NOMO-1 treated with DMSO at 0.1 percent for 48 hours (cell line): ENCODE measurements around the gene IDH3G.

Experiments
- DNase-seq: peaks from one replicate; lab custom pipeline; 2025; ENCODE audit not compliant: unreplicated experiment; lab: John Stamatoyannopoulos, UW

Gene IDH3G

DNA sequence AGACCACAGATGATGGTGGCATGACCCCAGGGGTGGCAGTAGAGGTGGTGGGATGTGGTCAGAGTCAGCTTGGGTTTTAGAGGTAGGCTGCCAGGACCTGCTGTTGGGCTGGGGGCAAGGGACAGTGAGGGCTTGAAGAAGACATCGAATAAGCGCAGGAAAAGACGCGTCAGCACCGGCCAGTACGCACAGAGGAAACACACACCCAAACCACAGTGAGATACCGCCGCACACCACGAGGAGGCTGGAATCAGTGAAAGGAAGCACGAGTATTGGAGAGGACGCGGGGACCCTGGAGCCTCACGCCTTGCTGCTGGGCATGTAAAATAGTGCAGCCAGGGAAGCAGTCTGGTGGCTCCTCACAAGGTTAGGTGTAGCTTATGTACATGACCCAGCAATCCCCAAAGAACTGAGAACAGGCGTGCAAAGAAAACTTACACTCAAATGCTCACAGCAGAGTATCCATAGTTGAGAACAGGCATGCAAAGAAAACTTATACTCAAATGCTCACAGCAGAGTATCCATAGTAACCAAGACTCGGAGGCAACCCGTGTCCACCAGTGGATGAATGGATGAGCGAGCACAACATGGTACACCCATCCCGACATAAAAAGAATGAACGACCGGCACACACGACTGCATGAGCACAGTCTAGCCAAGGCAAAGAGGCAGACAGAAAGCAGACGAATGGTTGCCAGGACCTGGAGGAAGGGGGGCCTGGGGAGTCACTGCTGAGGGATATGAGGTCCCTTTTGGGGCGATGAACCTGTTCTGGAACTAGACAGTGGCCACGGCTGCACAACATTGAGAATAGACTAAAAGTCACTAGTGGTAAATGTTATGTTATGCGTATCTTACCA is 22.9 kb upstream of the IDH3G start:
- no peak for DNase-seq

- DNase-seq, result no peak
Measured at GRCh38 chrX:153814591-153815315, 20.6 kb upstream of the IDH3G start.

DNA sequence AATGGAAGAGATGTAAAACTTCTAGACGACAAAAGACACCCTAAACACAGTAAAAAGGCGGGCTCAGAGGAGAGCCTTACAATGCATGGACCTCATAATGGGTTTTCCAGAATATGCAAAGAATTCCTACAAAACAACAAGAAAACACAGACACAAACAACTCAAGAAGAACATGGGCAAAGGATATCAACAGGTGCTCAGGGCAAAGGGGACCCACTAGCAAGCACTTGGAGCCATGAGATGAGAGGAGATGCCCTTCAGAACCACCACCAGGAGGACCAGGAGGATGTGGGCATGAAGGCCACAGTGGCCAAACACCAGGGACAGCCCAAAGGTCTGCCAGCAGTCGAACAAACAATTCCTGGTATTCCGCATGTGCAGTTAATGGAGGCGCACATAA is 19.0 kb upstream of the IDH3G start:
- DNase-seq, result no peak

DNA sequence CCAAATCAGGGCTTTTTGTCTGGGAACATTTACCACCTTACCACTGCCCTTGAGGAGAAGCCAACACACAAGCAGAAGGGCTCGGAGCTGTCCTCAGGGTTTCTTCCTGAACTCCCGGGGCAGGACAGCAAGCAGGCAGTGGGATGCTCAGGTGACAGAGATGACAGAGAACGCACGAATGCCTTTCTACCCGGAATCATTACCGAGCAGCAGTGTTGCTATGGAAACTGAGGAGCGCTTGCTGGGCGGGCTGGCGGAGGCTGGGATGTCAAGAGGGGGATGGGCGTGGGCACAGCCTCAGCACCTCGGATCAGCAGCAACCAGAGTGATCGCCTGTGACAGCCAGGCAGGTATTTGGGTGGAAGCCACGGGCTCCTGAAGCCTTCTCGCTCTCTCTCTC is 18.0 kb upstream of the IDH3G start:
- DNase-seq, result no peak

- no peak for DNase-seq
Measured at GRCh38 chrX:153807976-153808375, 13.8 kb upstream of the IDH3G start.

DNA sequence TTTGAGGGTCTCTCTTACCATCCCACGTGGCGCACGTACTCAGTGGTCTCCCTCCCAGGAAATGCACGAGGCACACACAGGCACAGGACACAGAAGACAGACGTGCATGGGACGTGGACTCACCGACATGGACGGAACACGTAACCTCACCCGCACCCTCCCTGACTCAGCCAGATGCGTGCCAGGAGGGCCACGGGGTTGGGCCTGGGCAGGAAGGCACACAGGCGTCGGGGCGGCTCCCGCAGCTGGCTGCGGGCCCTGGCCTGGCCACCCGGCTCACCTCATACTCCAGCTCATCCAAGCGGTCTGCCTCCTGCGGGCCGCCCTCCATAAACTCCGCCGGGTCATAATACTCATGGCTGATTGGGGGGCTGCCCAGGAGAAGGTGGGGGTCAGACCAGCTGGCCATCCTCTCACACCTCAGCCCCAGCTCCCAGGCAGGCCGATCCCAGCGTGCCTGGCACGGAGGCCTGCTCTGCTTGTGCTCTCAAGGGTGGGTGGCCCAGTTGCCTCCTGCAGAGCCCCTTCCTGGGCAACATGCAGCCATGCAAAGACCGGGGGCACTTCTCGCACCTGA is 12.9 kb upstream of the IDH3G start:
- no peak for DNase-seq

DNA sequence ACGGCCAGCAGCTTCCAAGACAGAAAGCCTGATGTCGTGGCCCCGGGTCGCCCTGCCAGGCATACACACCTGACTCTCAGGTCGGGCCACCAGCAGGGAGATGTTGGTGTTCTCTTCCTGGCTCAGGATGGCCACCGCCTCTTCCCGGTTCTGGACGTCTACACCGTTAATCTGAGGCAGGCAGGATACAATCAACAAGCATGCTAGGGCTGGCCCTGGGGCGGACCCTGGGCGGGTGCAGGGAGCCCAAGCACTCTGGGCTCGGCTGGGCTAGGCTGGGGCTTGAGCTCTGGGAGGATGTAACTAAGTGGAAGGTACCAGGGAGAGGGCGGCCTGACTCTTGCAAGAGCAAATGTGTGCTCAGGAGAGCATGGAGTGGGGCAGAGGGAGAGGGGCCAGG is 11.3 kb upstream of the IDH3G start:
- no peak for DNase-seq

- no peak for DNase-seq
Measured at GRCh38 chrX:153804621-153805020, 10.4 kb upstream of the IDH3G start.

- no peak for DNase-seq
Measured at GRCh38 chrX:153804100-153804595, 10.0 kb upstream of the IDH3G start.

DNA sequence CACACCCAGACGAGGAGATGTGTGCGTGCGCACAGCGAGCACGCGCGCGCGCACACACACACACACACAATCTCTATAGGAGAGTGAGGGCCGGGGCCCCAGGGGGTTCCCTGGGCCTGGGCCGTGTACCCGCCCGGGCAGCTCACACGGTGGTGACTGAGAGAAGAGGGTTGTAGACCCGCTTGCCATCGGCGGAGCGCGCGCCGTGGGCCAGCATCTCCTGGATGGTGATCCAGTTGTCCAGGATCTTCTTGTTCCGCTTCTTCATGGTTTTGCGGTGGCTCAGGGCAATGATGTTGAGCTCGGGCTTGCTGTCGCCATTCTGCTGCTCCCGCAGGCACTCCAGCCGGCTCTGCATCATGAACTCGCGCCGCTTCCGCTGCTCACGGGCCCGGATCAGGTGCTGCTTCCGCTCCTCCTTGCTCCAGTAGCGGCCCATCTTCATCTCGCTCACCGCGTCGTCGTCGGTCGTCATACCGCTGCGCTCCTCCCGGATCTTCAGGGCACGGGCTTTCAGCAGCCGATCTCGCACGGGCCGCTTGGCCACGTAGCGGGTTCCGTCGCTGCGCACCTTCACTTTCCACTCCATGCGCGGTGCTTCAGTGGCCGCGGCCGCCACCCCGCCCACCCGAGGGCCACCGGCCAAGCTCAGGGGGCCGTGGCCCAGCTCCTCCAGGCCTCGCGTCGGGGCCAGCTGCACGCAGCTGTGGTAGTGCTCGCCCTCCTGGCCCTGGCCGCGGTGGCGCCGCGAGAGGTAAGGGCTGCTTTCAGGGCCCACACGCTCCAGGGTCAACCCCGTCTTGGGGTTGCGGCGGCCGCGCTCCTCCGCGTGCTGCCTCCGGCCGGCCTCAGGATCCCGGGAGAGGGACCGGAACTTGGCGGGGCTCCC is 9.3 kb upstream of the IDH3G start:
- no peak for DNase-seq

GRCh38 chrX:153802513-153803045 is 8.4 kb upstream of the IDH3G start:
- no peak for DNase-seq

- no peak for DNase-seq
Measured at GRCh38 chrX:153801669-153802068, 7.5 kb upstream of the IDH3G start.

DNA sequence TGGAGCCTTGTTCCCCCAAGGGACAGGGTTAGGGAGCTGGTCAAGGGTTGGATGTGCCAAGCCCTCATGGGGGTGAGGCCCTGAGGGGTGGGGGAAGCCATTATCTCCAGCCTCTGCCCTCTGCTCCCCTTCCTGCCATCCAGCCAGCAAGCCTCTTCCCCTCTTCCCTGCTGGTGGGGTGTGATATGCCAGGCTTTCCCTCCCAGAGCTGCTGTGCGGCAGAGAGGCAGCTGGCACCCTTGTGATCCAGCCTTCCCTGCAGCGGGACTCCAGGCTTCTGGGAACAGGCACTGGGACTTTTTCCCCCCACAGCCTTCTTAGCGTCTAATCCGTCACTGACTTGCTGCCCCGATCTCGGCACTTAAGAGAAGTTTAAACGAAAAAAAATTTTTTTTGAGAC is 6.6 kb upstream of the IDH3G start:
- DNase-seq, result no peak

GRCh38 chrX:153800177-153800722 is 6.1 kb upstream of the IDH3G start:
- no peak for DNase-seq

DNA sequence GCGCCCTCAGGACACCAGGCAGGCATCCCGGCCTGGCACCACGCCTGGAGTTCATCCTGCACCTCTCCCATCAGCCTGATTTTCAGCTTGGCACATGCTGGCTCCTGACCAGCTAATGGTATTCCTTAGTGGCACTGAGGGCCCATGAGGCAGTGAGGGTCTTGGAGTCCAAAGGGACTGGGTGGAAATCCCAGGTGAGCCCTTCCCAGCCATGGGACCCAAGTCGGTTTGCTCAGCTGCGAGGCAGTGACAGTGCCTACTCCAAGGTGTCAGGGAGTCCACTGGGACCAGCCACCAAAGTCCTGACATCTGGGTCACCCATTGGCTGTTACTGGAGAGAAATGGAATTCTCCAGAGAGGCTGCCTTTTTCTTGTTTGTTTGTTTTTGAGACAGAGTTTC is 5.2 kb upstream of the IDH3G start:
- DNase-seq, result no peak

- DNase-seq, result no peak
Measured at GRCh38 chrX:153797415-153798015, 3.3 kb upstream of the IDH3G start.

DNA sequence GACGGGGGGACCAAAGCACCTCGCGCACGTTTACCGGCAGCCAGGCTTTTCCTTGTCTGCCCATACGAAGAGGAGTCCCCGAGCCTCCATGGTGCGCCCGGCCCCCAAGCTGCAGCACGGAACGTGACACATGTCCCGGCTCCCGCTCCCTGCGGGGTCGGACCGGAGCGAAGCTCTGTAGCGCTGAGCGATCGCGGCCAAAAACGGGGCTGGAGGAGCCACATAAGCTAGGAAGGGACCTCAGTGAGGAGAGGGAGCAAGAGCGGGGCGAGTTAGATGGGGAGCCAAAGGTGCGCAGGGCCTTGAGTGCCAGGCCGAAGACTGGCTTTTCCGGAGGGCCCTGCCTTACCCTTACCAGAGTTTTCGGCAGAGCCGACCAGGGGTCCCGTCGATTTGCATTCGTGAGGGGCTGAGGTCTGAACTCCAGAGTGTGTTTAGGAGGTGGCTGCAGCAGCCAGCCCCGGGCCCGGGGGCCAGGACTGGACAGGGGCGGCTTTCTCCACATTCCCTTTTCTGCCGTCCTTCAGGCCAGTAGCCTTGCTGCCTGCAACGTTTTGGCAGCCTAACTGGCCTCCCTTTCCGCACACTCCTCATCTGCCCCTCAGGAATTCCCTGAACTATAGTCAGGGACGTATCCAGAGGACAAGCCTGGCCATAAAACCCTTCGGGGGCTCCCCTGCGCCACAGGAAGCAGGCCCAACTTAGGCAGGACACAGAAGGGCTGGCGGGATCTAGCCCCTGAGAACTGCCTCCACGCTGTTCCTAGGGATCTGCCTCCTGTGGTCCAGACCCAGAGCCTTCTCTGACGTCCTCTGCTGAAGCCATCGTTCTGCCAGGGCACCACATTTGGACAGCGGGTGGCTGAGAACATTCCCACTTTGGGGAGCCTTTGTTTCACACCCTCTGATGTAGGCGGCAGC is 982 bp upstream of the IDH3G start:
- DNase-seq, result no peak

DNA sequence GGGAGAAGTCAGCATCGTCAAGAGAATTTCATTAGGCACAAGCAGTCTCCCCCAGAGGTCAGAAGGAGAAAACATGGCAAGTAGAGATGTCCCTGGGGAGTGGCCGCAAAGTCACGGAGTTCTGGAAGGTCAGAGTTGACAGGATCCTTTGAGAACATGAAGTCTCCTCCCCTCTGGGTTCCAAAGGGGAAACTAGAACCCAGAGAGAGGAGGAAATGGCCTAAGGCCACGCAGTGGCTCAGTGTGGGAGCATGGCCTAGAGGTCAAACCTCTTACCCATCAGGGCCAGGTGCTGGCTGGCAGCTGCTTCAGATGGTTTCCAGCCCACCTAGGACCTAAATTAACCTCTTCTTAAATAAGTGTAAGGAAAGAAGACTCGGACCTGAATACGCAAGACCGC is 884 bp downstream of the IDH3G start:
- DNase-seq, result peak; percentile 29

GRCh38 chrX:153792368-153792767 is 1.8 kb downstream of the IDH3G start:
- no peak for DNase-seq
